GM21619 (cell line): ENCODE measurements around the gene IGF1R.

Experiments
- ATAC-seq: cut with Tn5 transposase; IDR thresholded peaks from one replicate; pipeline ENCODE4 v1.9.1; 2021; ENCODE audit not compliant: unreplicated experiment

Gene IGF1R

DNA sequence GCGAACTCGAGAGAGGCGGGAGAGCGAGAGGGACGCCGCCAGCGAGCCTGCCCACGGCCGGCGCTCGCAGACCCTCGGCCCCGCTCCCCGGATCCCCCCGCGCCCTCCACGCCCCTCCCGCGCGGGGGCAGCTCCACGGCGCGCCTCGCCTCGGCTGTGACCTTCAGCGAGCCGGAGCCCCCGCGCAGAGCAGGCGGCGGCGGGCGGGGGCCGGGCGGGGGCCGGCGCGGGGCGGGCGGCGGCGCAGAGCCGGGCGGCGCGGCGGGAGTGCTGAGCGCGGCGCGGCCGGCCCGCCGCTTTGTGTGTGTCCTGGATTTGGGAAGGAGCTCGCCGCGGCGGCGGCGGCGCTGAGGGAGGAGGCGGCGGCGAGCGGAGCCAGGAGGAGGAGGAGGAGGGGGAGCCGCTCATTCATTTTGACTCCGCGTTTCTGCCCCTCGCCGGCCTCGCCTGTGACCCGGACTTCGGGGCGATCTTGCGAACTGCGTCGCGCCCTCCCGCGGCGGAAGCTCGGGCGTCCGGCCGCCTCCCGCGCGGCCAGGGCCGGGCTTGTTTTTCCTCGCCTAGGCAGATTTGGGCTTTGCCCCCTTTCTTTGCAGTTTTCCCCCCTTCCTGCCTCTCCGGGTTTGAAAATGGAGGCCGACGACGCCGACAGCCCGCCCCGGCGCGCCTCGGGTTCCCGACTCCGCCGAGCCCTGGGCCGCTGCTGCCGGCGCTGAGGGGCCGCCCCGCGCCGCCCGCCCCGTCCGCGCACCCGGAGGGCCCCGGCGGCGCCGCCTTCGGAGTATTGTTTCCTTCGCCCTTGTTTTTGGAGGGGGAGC lies 524 bp downstream of the IGF1R start:
- ATAC-seq: peak; percentile 18

DNA sequence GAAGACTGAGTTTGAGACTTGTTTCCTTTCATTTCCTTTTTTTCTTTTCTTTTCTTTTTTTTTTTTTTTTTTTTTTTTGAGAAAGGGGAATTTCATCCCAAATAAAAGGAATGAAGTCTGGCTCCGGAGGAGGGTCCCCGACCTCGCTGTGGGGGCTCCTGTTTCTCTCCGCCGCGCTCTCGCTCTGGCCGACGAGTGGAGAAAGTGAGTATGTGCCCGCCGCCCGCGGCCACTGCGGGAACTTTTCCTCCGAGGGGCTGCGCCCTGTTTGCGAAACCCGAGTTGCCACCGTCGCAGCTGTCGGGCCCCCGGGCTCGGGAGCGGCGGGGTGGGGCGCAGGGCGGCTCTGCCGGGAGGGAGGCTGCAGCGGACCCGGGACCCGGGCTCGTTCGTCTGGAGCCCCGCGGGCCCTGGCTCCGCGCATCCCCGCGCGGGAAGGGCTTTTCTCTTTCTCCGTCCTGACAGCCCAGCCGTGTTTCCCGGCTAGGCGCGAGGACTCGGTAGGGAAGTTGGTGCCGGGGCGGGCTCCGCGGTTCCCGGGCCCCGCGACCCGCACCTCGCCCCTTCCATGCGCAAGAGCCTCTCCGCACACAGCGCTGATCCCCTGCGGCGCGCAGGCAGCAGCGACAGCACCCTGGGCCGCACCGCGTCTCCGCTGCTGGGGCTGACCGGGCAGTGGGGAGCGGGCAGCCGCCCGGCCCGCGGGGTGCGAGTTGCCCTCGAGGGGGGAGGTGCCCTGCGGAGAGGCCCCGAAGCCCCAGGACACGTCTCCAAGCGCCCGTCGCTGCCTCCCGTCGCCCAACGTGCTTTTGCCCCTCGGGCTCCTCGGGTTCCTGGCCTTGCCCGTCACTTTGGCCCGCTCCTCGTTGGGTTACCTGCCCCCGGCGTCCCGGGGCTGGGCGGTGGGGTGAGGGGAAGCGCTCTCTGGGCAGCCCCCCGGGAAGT lies 1.4 kb downstream of the IGF1R start:
- no peak for ATAC-seq

DNA sequence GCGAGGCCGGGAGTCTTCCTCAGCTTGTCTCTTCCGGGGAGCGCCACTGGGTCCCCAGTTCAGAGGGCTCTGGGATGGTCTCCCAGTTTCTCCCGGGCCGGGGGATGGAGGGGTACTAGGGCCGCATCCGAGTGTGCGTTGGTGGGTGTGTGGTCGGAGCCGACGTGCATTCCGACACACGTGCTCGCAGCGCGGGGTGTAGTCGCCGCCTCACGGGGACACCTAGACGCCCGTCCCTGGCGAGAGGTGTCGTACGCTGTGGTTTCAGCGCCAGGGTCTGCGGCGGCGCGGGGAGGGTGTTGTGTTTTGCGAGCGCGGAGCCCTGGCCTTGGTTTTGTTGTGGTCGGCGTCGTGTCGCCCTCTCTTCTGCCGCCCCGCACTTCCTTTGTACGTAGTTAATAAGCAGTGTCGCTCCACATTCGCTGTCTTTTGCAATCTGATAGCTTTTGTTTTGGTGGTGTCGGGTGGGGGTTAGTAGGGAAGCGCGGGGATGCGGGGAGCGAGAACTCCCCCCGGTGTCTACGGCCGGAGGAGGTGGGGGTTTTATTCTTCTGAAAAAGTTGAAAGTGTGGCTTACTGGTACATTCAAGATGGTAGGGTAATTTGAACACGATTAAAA lies 2.2 kb downstream of the IGF1R start:
- ATAC-seq: no peak

DNA sequence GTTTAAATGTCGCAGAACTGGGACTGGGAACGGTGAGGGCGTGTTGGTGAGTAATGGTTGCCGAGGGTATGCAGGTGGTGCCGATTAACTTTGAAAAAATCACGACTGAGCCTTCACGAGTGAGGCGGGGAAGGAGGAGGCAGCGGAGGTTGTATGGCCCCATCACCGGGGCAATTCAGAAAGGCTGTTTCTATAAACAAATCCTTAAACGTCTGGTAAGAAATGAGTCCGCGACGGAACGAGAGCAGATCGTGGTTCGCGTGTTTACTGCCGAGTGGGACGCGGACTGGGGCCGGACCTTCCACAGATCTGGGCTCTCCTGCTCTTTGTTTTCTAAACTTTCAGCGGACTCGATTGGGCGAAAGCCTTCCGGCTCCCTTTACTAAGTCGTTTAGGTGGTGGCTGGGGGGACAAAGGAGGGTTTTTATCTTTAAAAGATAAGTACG lies 2.7 kb downstream of the IGF1R start:
- no peak for ATAC-seq

DNA sequence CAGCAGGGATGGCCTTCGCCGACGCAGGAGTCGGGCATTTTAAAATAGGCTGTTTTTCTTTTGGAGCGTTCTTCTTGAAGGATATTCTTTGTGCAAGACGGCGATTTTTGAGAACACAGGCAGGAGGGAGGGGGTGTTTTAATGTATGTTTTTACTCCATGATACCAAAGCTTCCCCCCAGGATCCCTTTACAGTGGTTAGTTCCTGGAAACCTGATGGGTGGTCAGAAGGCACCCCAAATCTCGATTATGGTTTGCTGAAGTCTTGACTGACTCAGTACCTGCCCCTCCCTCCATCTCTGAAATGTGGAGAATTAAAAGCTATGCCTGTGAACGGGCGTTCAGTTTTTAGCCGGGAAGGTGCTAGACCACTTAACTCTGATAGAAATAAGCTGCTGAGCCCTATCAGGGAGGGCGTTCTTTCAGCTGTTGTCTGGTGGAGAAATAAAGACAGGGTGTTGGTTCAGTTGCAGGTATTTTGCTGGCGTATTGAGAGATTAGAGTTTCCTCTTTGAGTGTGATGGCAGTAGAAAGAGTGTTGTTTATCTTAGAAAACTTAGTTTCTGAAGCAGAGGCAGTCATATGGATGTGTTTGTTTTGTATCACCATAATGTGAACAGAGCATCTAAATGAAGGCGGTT lies 3.4 kb downstream of the IGF1R start:
- no peak for ATAC-seq

DNA sequence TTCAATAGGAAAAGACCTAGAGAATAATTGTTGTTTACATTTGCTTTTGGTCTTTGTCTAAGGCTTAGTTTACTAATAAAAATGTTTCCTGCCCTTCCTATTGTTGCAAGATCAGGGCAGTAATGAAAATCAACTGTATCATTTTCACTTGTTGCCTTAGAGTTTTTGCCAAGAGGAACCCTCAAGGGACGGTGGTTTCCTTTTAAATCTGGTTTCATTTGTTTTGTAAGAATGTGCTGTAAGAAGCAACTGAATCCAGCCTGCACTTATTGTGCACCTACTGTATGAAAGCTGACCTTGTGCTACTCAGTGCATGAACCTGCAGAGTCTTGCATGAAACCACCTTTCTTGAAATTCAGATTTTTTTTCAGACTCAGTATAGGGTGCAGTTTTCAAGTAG lies 5.3 kb downstream of the IGF1R start:
- no peak for ATAC-seq

DNA sequence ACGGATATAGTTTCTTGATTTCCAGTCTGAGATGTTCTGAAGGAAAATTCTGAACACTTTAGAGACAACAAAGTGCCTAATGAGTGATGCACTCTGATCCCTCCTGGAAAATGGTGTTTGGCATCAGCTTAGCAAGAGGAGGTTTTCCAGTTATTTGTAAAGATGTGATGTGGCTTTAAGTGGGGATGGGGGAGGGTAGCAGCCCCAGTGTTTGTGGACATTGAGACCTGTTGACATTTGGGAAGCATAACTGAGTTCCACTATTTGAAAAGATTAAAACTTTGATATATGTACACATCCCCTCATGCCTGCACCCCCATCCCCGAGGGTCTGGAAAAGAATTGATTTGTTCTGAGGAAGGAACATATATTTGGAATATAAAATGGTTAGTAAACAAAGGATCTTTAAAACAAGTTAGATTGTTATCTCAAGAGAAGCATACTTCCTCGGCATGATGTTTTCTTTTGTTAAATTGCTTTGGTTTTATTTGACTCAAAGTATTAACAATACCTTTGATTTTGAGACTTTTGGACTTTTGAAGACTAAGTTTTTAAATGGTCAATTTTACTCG lies 6.5 kb downstream of the IGF1R start:
- ATAC-seq: no peak

DNA sequence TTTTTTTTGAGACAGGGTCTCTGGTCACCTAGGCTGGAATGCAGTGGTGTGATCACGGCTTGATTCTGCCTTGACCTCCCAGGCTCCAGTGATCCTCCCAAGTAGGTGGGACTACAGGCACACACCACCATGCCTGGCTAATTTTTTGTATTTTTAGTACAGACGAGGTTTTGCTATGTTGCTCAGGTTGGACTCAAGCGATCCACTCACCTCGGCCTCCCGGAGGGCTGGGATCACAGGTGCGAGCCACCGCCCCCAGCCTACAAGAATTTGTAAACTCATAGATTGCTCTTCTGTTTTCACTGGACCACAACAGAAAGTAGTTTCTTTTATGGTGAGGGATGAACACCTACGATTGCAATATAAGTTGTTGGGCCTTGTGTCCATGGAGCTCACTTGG lies 7.4 kb downstream of the IGF1R start:
- no peak for ATAC-seq

DNA sequence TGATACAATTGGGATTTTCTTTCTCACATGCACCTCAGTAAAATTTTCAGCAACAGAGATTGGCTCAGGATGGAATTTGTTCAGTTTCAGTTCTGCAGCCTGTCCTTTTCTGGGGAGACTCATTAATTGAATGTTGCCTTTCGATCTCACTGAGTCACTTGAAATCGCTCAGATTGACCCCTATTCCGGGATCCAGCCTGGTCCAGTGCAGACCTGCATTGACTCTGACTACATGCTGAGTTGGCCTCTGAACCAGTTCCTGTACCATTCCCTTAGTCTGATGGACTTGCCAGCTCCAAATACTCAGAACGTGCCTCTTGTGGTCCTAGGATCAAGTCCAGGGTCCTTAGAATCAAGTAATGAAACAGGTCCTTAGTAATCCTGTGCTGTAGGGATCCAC lies 9.4 kb downstream of the IGF1R start:
- no peak for ATAC-seq

DNA sequence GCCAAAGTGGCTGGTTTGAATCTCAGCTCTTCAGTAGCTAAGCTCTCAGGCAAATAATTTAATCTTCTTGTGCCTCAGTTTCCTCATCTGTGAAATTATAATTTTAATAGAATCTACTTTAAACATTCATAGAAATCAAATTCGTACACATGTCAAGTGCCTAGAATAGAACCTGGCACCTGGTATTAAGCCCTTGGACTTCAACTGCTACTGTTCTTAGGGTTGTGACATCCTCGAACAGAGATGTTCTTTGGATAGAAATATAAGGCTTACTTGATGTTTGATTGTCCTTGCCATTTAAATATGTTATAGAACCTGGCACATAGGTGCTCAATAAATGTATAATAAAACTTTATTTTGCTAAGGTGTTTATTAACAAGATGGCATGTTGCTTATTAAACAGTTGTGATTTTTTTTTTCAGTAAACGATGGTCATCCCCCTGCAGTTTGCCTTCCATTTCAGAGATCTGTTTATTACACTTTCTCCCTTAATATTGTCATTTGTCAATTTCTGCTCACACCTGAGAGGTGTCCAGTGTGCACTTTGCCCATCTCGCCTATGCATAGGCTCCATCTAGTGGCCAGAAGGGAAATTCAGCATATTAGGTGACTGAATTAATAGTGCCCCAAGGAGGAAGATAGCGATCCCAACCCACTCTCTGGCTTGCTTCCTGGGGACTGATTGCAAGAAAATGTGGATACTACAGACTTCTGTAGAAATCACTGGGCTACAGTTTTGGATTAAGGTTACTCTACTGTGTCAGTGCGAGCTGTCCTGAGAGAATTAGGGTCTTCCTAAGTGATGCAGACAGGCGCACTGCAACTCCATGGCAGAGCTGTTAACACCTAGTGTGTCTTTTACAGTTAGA lies 10.7 kb downstream of the IGF1R start:
- peak; percentile 95 for ATAC-seq

DNA sequence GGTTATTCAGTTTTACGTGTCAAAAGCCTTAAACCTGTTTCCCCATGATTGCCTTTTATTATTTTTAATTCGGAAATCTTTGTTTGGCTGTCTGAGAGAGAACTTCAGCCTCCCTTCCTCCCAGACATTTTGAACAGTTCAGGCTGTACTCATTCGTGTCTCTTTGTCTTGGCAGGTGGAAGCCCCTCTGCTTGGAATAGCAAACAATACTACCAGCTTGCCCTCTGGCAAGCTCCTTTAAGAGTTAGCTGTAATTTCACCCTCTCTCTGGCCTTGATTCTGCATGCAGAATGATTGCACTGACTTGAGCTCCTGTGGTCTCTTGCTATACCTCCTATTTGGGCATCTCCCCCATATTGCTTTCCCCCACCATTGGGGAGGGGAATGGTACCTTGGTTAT lies 11.7 kb downstream of the IGF1R start:
- ATAC-seq: no peak

DNA sequence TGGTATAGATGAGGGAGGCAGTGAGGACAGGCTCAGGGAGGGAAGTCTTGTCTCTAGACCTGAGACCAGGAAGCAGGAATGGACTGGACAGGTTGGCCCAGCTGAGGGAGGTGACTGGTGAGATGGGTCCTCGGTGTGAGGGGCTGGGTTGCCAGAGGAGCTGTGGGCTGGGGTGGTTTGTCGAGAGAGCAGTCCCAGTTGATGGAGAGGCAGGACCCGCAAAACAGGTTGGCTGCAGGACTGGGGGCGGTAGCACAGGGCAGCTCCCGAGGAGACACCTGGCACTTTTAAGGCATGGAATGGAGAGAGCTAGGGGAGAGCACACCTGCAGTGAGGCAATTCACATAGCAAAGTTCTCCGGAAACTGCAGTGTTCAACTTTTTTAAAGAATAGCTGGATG lies 14.7 kb downstream of the IGF1R start:
- no peak for ATAC-seq

DNA sequence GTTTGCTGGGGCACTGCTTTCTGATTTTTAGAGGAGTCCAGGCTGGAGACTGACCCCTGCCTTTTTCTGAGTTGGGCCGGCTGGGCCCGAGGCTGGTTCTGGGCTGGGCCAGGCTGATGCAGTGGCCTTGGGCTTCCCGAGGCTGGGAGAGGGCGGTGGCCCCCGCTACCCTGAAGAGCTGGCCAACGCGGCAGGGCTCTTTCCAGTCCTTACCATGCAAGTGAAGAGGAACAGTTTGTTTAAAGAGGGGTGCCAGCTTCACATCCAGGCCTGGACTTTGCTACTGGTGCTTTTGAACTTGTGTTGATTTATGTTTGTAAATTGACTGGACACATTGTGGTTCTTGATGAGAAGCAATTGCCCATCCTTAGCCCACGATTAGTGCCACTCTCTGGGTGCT lies 15.3 kb downstream of the IGF1R start:
- no peak for ATAC-seq

DNA sequence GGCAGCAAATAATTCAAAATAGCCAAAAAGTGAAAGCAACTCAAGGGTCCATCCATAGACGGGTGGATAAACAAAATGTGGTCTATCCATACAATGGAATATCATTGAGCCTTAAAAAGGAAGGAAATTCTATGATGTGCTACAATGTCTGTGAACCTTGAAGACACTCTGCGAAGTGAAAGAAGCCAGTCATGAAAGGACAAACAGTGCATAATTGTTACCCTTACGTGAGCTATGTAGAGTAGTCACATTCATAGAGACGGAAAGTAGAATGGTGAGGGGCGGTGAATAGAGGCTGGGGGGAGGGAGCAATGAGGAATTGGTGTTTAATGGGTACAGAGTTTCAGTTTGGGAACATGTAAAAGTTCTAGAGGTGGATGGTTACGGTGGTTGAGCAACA lies 18.1 kb downstream of the IGF1R start:
- no peak for ATAC-seq

DNA sequence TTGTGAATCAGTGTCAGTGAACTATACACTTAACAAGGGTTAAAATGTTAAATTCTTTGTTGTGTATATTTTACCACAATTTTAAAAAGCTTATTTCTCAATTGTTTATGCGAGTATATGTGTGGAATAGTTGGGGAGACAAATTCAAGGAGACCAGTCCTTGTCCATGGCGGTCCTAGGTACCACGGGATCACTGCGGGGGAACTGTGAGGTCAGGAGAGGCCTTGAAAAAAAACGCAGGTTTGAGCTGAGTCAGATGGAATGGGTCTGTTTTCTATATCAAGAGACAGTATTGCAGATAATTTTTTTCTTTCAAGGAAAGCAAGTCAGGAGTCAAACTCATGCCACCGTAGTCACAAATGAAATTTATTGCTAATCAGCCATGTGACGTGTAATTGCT lies 18.5 kb downstream of the IGF1R start:
- no peak for ATAC-seq

DNA sequence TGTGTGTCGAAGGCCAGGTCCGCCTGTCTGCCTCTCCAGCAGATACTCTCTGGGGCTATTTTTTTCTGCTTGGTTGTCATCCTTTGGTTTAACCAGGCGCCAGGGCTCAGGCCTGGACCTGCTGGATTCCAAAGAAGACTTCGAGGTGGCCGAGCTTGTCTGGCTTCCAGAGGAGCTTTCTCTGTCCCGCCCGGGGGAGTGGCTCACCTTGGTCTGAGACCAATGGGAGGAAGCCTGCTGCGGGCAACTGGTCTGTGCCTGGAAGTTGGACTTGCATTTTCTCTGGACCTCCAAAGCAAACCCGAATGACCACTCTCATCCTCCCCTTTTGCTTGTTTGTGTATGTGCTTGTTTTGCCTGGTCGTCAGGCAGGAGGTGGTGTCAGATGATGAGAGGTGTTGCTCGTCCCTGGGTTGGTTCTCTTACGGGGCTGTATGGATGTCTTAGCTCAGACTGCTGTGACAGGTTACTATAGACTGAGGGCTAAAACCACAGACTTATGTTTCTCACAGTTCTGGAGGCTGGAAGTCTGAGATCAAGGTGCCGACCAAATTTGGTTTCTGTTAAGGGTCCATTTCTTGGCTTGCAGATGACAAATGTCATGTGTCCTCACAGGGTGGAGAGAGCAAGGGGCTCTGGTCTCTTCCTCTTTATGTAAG lies 19.3 kb downstream of the IGF1R start:
- ATAC-seq: no peak

DNA sequence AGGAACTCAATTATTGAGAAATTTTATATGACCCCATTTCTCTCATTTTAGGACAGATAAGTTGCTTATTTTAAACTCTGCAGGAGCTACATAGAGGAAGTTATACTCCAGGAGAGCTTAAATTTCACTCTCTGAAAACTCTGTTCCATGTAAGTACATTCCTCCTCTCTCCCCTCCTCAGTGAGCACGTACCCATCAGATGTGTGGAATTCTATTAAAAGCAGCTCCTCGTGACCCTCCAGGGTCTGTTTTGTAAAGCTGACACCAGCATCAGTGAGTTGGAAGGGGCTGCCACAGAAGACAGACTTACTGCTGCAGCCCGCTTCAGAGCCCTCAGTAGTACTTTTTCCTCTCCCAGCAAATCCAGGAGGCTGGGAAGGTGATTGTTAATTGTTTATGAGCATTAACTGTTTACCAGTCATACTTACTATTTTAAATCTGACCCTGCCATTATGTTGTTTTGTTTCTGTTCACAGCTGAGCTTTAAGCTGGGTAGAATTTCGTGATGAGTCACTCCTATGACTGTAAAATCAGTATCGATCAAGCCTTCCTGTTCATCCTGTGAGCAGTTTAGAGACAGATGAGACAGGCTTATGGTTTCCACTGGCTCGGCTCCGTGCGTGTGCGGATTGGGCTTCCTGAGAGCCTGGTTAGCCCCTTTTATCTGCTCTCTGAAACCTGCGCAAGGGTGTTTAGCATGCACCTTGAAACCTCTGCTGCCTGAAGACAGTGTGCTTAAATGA lies 20.4 kb downstream of the IGF1R start:
- peak; percentile 83 for ATAC-seq

DNA sequence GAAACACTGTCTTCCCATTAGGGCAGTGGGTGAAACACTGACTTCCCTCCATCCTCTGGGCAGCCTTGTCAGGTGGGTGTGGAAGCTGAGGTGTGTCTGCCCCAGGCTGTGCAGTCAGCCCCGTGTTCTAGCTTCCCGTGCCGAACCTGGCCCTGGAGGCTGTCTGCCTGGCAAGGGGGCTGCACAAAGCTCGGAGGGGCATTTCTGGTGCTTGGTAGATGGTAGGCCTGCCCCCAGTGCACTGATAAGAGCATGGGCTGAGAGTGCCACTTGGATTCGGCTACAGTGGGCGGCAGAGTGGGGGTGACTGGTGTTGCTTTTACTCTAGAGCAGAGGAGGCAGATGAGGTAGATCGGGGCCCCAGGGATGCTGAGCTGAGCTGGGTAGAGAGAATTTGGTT lies 21.3 kb downstream of the IGF1R start:
- no peak for ATAC-seq
